BLaER1 (cell line): ENCODE measurements around the gene DYSF.

ENCODE experiments used
- H3K27ac ChIP-seq: shearing (Covaris generic); formaldehyde crosslinking; 2 replicates; pipeline ENCODE4 v1.8.1; 2022
- H3K27me3 ChIP-seq: shearing (Covaris generic); formaldehyde crosslinking; 2 replicates; pipeline ENCODE4 v1.8.1; 2022
- H3K36me3 ChIP-seq: shearing (Covaris generic); formaldehyde crosslinking; 2 replicates; pipeline ENCODE4 v1.8.1; 2022
- H3K4me1 ChIP-seq: shearing (Covaris generic); formaldehyde crosslinking; 2 replicates; pipeline ENCODE4 v1.8.1; 2022
- H3K4me2 ChIP-seq: shearing (Covaris generic); formaldehyde crosslinking; 2 replicates; pipeline ENCODE4 v1.8.1; 2022
- H3K4me3 ChIP-seq: shearing (Covaris generic); formaldehyde crosslinking; 2 replicates; pipeline ENCODE4 v1.8.1; 2022
- H3K9ac ChIP-seq: shearing (Covaris generic); formaldehyde crosslinking; 2 replicates; pipeline ENCODE4 v1.8.1; 2022
- H3K9me3 ChIP-seq: shearing (Covaris generic); formaldehyde crosslinking; 2 replicates; pipeline ENCODE4 v1.8.1; 2022
- H4K20me1 ChIP-seq: shearing (Covaris generic); formaldehyde crosslinking; 2 replicates; pipeline ENCODE4 v1.8.1; 2022
- Cebpa-rat ChIP-seq: shearing (Covaris generic); IDR thresholded peaks from 2 replicates; pipeline ENCODE4 v1.8.1; 2022

DYSF gene

GRCh38 chr2:71462056-71462605 lies 8.8 kb downstream of the DYSF start:
- H3K9ac ChIP-seq = no peak overlapping the region
- TF ChIP-seq Cebpa-rat = no peak
- H3K4me2 ChIP-seq = no peak overlapping the region
- H3K4me1 ChIP-seq = peaks cover 20% of the 10 kb centered on the region
- H3K9me3 ChIP-seq = peaks cover 26% of the 10 kb centered on the region
- H3K36me3 ChIP-seq = no peaks in the 10 kb centered on the region
- peaks cover 17% of the 10 kb centered on the region for H4K20me1 ChIP-seq
- H3K27me3 ChIP-seq = peaks cover 36% of the 10 kb centered on the region
- H3K27ac ChIP-seq = no peak overlapping the region
- H3K4me3 ChIP-seq = no peak overlapping the region

- Histone ChIP-seq H4K20me1 (peaks cover 17% of the 10 kb centered on the region), H3K4me3 (no peak overlapping the region), H3K36me3 (no peaks in the 10 kb centered on the region), H3K9me3 (peaks cover 26% of the 10 kb centered on the region), H3K27ac (no peak overlapping the region), H3K9ac (no peak overlapping the region), H3K27me3 (peaks cover 43% of the 10 kb centered on the region), H3K4me2 (no peak overlapping the region), H3K4me1 (peaks cover 18% of the 10 kb centered on the region)
- TF ChIP-seq Cebpa-rat = no peak
Measured at GRCh38 chr2:71462641-71463341, 9.4 kb downstream of the DYSF start.

GRCh38 chr2:71463342-71463654 lies 9.9 kb downstream of the DYSF start:
- Histone ChIP-seq H3K4me2 (no peak overlapping the region), H4K20me1 (peaks cover 17% of the 10 kb centered on the region), H3K27me3 (peaks cover 48% of the 10 kb centered on the region), H3K27ac (no peak overlapping the region), H3K36me3 (no peaks in the 10 kb centered on the region), H3K4me3 (no peak overlapping the region), H3K9me3 (peaks cover 26% of the 10 kb centered on the region), H3K4me1 (peaks cover 16% of the 10 kb centered on the region), H3K9ac (no peak overlapping the region)
- no peak for TF ChIP-seq Cebpa-rat

- peaks cover 17% of the 10 kb centered on the region for H4K20me1 ChIP-seq
- no peak overlapping the region for H3K9ac ChIP-seq
- H3K27ac ChIP-seq = no peak overlapping the region
- peaks cover 56% of the 10 kb centered on the region for H3K27me3 ChIP-seq
- no peaks in the 10 kb centered on the region for H3K36me3 ChIP-seq
- TF ChIP-seq Cebpa-rat = no peak
- no peak overlapping the region for H3K4me3 ChIP-seq
- H3K4me2 ChIP-seq = no peak overlapping the region
- H3K4me1 ChIP-seq = peaks cover 14% of the 10 kb centered on the region
- H3K9me3 ChIP-seq = peaks cover 26% of the 10 kb centered on the region
Measured at GRCh38 chr2:71464389-71464788, 11.0 kb downstream of the DYSF start.

GRCh38 chr2:71465356-71465755 lies 12.0 kb downstream of the DYSF start:
- Histone ChIP-seq H3K4me1 (peaks cover 14% of the 10 kb centered on the region), H3K9ac (no peak overlapping the region), H3K27ac (no peak overlapping the region), H3K27me3 (peaks cover 56% of the 10 kb centered on the region), H4K20me1 (peaks cover 17% of the 10 kb centered on the region), H3K4me2 (no peak overlapping the region), H3K9me3 (peaks cover 26% of the 10 kb centered on the region), H3K36me3 (no peaks in the 10 kb centered on the region), H3K4me3 (no peak overlapping the region)
- no peak for TF ChIP-seq Cebpa-rat

GRCh38 chr2:71465961-71466300 lies 12.6 kb downstream of the DYSF start:
- peaks cover 56% of the 10 kb centered on the region for H3K27me3 ChIP-seq
- no peak for TF ChIP-seq Cebpa-rat
- H3K4me1 ChIP-seq = peaks cover 14% of the 10 kb centered on the region
- peak overlapping the region; percentile 67; the same call in 1 of the 2 replicates for H3K4me3 ChIP-seq
- peaks cover 26% of the 10 kb centered on the region for H3K9me3 ChIP-seq
- peak overlapping the region; percentile 91 for H3K4me2 ChIP-seq
- no peak overlapping the region for H3K9ac ChIP-seq
- no peak overlapping the region for H3K27ac ChIP-seq
- H4K20me1 ChIP-seq = peaks cover 17% of the 10 kb centered on the region
- no peaks in the 10 kb centered on the region for H3K36me3 ChIP-seq

GRCh38 chr2:71466301-71467179 lies 13.2 kb downstream of the DYSF start:
- H3K4me2 ChIP-seq = peak overlapping the region; percentile 91

GRCh38 chr2:71467180-71467815 lies 13.9 kb downstream of the DYSF start:
- Histone ChIP-seq H3K9me3 (peaks cover 21% of the 10 kb centered on the region), H3K4me3 (peak overlapping the region; percentile 67), H3K27ac (no peak overlapping the region), H3K4me1 (peaks cover 14% of the 10 kb centered on the region), H4K20me1 (peaks cover 17% of the 10 kb centered on the region), H3K36me3 (no peaks in the 10 kb centered on the region), H3K4me2 (peak overlapping the region; percentile 91), H3K9ac (0 out of 2 replicates have a peak overlapping the region, but pooled peaks have one; percentile 49), H3K27me3 (peaks cover 56% of the 10 kb centered on the region)
- TF ChIP-seq Cebpa-rat = no peak

More at GRCh38 chr2:71466301-71467179, 13.2 kb downstream of the DYSF start:
- peaks cover 56% of the 10 kb centered on the region for H3K27me3 ChIP-seq
- H3K36me3 ChIP-seq = no peaks in the 10 kb centered on the region
- peak overlapping the region; percentile 67 for H3K4me3 ChIP-seq
- peaks cover 14% of the 10 kb centered on the region for H3K4me1 ChIP-seq
- H3K9me3 ChIP-seq = peaks cover 26% of the 10 kb centered on the region
- H4K20me1 ChIP-seq = peaks cover 17% of the 10 kb centered on the region
- no peak for TF ChIP-seq Cebpa-rat
- 0 out of 2 replicates have a peak overlapping the region, but pooled peaks have one; percentile 49 for H3K9ac ChIP-seq
- H3K27ac ChIP-seq = no peak overlapping the region

GRCh38 chr2:71468279-71469015 lies 15.1 kb downstream of the DYSF start:
- Histone ChIP-seq H3K4me3 (no peak overlapping the region), H3K9me3 (peaks cover 10% of the 10 kb centered on the region), H4K20me1 (peaks cover 17% of the 10 kb centered on the region), H3K4me2 (no peak overlapping the region), H3K9ac (no peak overlapping the region), H3K27ac (no peak overlapping the region), H3K27me3 (peaks cover 56% of the 10 kb centered on the region), H3K4me1 (peaks cover 14% of the 10 kb centered on the region), H3K36me3 (no peaks in the 10 kb centered on the region)
- no peak for TF ChIP-seq Cebpa-rat
